HUES6 (cell line): Measurements from ENCODE around the gene MADCAM1.

ENCODE experiments used
- H3K27ac ChIP-seq: 2 replicates; pipeline ENCODE4 v1.7.0; 2013; ENCODE audit warnings: low read depth, mild to moderate bottlenecking, low read length, inconsistent platforms
- H3K27me3 ChIP-seq: 2 replicates; pipeline ENCODE4 v1.6.1; 2013; ENCODE audit warnings: low read length; ENCODE audit not compliant: control insufficient read depth, insufficient read depth
- H3K36me3 ChIP-seq: 2 replicates; pipeline ENCODE4 v1.6.1; 2013; ENCODE audit warnings: low read length; ENCODE audit not compliant: control insufficient read depth, insufficient read depth
- H3K4me1 ChIP-seq: 2 replicates; pipeline ENCODE4 v1.6.1; 2013; ENCODE audit warnings: low read length; ENCODE audit not compliant: control insufficient read depth, insufficient read depth
- H3K4me3 ChIP-seq: 2 replicates; pipeline ENCODE4 v1.5.1; 2013; ENCODE audit warnings: low read depth, low read length
- H3K9ac ChIP-seq: one replicate; pipeline ENCODE4 v1.6.1; 2013; ENCODE audit warnings: mild to moderate bottlenecking, low read length
- H3K9me3 ChIP-seq: 2 replicates; pipeline ENCODE4 v1.6.1; 2013; ENCODE audit warnings: low read depth, low read length; ENCODE audit not compliant: control insufficient read depth, insufficient read depth

Gene MADCAM1

GRCh38 chr19:468587-469256 is 27.6 kb upstream of the MADCAM1 start:
- Histone ChIP-seq H3K27me3 (no peaks in the 10 kb centered on the region), H3K4me1 (no peaks in the 10 kb centered on the region), H3K27ac (no peak overlapping the region), H3K4me3 (no peak overlapping the region), H3K9me3 (no peaks in the 10 kb centered on the region), H3K9ac (no peak overlapping the region), H3K36me3 (no peaks in the 10 kb centered on the region)

GRCh38 chr19:469833-470232 is 26.5 kb upstream of the MADCAM1 start:
- H3K4me3 ChIP-seq, result no peak overlapping the region
- H3K4me1 ChIP-seq, result peaks cover 7% of the 10 kb centered on the region; the same call in 1 of the 2 replicates
- H3K27ac ChIP-seq, result no peak overlapping the region
- H3K9ac ChIP-seq, result no peak overlapping the region
- H3K36me3 ChIP-seq, result no peaks in the 10 kb centered on the region
- H3K27me3 ChIP-seq, result no peaks in the 10 kb centered on the region
- no peaks in the 10 kb centered on the region for H3K9me3 ChIP-seq

- Histone ChIP-seq H3K4me1 (peaks cover 7% of the 10 kb centered on the region; the same call in 1 of the 2 replicates), H3K9me3 (no peaks in the 10 kb centered on the region), H3K36me3 (no peaks in the 10 kb centered on the region), H3K27ac (no peak overlapping the region), H3K4me3 (no peak overlapping the region), H3K27me3 (no peaks in the 10 kb centered on the region), H3K9ac (no peak overlapping the region)
Measured at GRCh38 chr19:470701-471100, 25.6 kb upstream of the MADCAM1 start.

- no peaks in the 10 kb centered on the region for H3K9me3 ChIP-seq
- no peak overlapping the region for H3K9ac ChIP-seq
- no peaks in the 10 kb centered on the region for H3K36me3 ChIP-seq
- no peak overlapping the region for H3K4me3 ChIP-seq
- H3K4me1 ChIP-seq, result peaks cover 7% of the 10 kb centered on the region; the same call in 1 of the 2 replicates
- no peaks in the 10 kb centered on the region for H3K27me3 ChIP-seq
- no peak overlapping the region for H3K27ac ChIP-seq
Measured at GRCh38 chr19:472005-472858, 24.1 kb upstream of the MADCAM1 start.

- no peak overlapping the region for H3K4me3 ChIP-seq
- H3K36me3 ChIP-seq, result no peaks in the 10 kb centered on the region
- H3K27me3 ChIP-seq, result no peaks in the 10 kb centered on the region
- peaks cover 17% of the 10 kb centered on the region for H3K4me1 ChIP-seq
- no peak overlapping the region for H3K27ac ChIP-seq
- no peak overlapping the region for H3K9ac ChIP-seq
- H3K9me3 ChIP-seq, result no peaks in the 10 kb centered on the region
Measured at GRCh38 chr19:474126-475078, 21.9 kb upstream of the MADCAM1 start.

GRCh38 chr19:475360-475759 is 20.9 kb upstream of the MADCAM1 start:
- no peak overlapping the region for H3K27ac ChIP-seq
- no peaks in the 10 kb centered on the region for H3K36me3 ChIP-seq
- no peaks in the 10 kb centered on the region for H3K27me3 ChIP-seq
- H3K9ac ChIP-seq, result no peak overlapping the region
- peaks cover 2% of the 10 kb centered on the region; the same call in 1 of the 2 replicates for H3K9me3 ChIP-seq
- H3K4me3 ChIP-seq, result no peak overlapping the region
- peaks cover 17% of the 10 kb centered on the region for H3K4me1 ChIP-seq

GRCh38 chr19:478236-478903 is 17.9 kb upstream of the MADCAM1 start:
- H3K36me3 ChIP-seq, result no peaks in the 10 kb centered on the region
- H3K9ac ChIP-seq, result no peak overlapping the region
- no peak overlapping the region for H3K4me3 ChIP-seq
- H3K4me1 ChIP-seq, result peaks cover 17% of the 10 kb centered on the region
- H3K9me3 ChIP-seq, result peaks cover 14% of the 10 kb centered on the region
- H3K27ac ChIP-seq, result no peak overlapping the region
- H3K27me3 ChIP-seq, result no peaks in the 10 kb centered on the region

GRCh38 chr19:478976-479375 is 17.3 kb upstream of the MADCAM1 start:
- H3K27ac ChIP-seq, result no peak overlapping the region

GRCh38 chr19:480016-480855 is 16.1 kb upstream of the MADCAM1 start:
- Histone ChIP-seq H3K9ac (no peak overlapping the region), H3K36me3 (no peaks in the 10 kb centered on the region), H3K27ac (no peak overlapping the region), H3K4me3 (no peak overlapping the region), H3K27me3 (peaks cover 4% of the 10 kb centered on the region; the same call in 1 of the 2 replicates), H3K4me1 (peaks cover 14% of the 10 kb centered on the region), H3K9me3 (peaks cover 14% of the 10 kb centered on the region)

More at GRCh38 chr19:478976-479375, 17.3 kb upstream of the MADCAM1 start:
- peaks cover 17% of the 10 kb centered on the region for H3K4me1 ChIP-seq
- H3K9me3 ChIP-seq, result peaks cover 14% of the 10 kb centered on the region
- no peaks in the 10 kb centered on the region for H3K36me3 ChIP-seq
- H3K9ac ChIP-seq, result no peak overlapping the region
- H3K27me3 ChIP-seq, result no peaks in the 10 kb centered on the region
- no peak overlapping the region for H3K4me3 ChIP-seq
